HepG2 (cell line): Measurements from ENCODE around the gene WIPF3. TPM values are rescaled to one million over a fixed set of nuclear protein-coding genes. Genes with fewer than 3 reads are reported as not detected.

Experiments used
- ATAC-seq: fragments of 200-7000 bp; cut with Tn5 transposase; 3 replicates; pipeline ENCODE4 v1.9.1; 2020; ENCODE audit warnings: mild to moderate bottlenecking, moderate library complexity
- BruUV-seq: library from RNA; stranded (reverse); fragments of 400-500 nt; replicated peaks from 2 replicates; lab custom pipeline; 2021; lab: Mats Ljungman, UMichigan
- CTCF ChIA-PET: fragments of 300-600 bp; formaldehyde crosslinking; extraction: SDS; loops from one replicate; lab custom pipeline; 2021; ENCODE audit warnings: low total read pairs, inconsistent platforms, low intra/inter-chr PET ratio; lab: Yijun Ruan, JAX
- POLR2A ChIA-PET: fragments of 350-600 bp; sonication (Branson Sonifier 250); formaldehyde crosslinking; loops from one replicate; lab custom pipeline; 2020; ENCODE audit warnings: antibody characterized with exemption, inconsistent platforms; lab: Yijun Ruan, JAX
- DNase-seq: peaks from one replicate; pipeline ENCODE4 v3.0.0-alpha.2; 2015; ENCODE audit warnings: low spot score
- FAIRE-seq: peaks from 3 replicates; lab custom pipeline; 2011; peaks lifted over from hg19 to GRCh38; lab: Jason Lieb, UNC
- H2AFZ ChIP-seq: one replicate; pipeline ENCODE4 v1.6.1; 2011; ENCODE audit warnings: low read length, inconsistent platforms
- H3K27ac ChIP-seq: fragments of 300-600 bp; 3 replicates; pipeline ENCODE4 v1.8.0; 2011; ENCODE audit warnings: mixed run types, mild to moderate bottlenecking, mixed read lengths, low read length, inconsistent platforms; ENCODE audit not compliant: insufficient read depth; ENCODE audit errors: extremely low read length
- H3K27me3 ChIP-seq, 2 experiments: fragments of 200-600 bp in 1 of 2; 2 replicates in 1 of 2; 3 replicates in 1 of 2; pipeline versions ENCODE4 v1.6.0 to v1.8.0; 2011; ENCODE audit warnings: low read length in 2 of 2, mild to moderate bottlenecking in 2 of 2, moderate library complexity in 2 of 2, inconsistent platforms in 1 of 2; ENCODE audit not compliant: insufficient read depth in 2 of 2, control insufficient read depth in 1 of 2
- H3K36me3 ChIP-seq, 2 experiments: fragments of 200-600 bp in 1 of 2; replicated peaks in 1 of 2; 2 replicates in 1 of 2; 3 replicates in 1 of 2; pipeline versions ENCODE4 v1.5.1 to v1.8.0; 2011; ENCODE audit warnings: low read length in 2 of 2, inconsistent platforms in 1 of 2; ENCODE audit not compliant: insufficient read depth in 2 of 2, control insufficient read depth in 1 of 2
- H3K4me1 ChIP-seq: 2 replicates; pipeline ENCODE4 v1.5.1; 2012; ENCODE audit warnings: low read length, inconsistent platforms; ENCODE audit not compliant: insufficient read depth
- H3K4me2 ChIP-seq: 2 replicates; pipeline ENCODE4 v1.6.0; 2011; ENCODE audit warnings: low read depth, low read length, inconsistent platforms
- H3K4me3 ChIP-seq, 3 experiments: fragments of 200-600 bp in 1 of 3; sonication (generic), shearing (Covaris generic) in 1 of 3; replicated peaks in 1 of 3; 2 replicates each; pipeline ENCODE4 v1.5.1; 2011 to 2016; ENCODE audit warnings: low read length in 3 of 3, inconsistent platforms in 2 of 3, low read depth in 2 of 3, mild to moderate bottlenecking in 2 of 3, control low read depth in 1 of 3, mixed read lengths in 1 of 3; ENCODE audit not compliant: insufficient read depth in 1 of 3
- H3K79me2 ChIP-seq: one replicate; pipeline ENCODE4 v1.6.1; 2011; ENCODE audit warnings: low read length, inconsistent platforms; ENCODE audit not compliant: insufficient read depth
- H3K9ac ChIP-seq: 2 replicates; pipeline ENCODE4 v1.6.0; 2011; ENCODE audit warnings: mild to moderate bottlenecking, low read depth, low read length, inconsistent platforms; ENCODE audit not compliant: insufficient read depth
- H3K9me3 ChIP-seq: 2 replicates; pipeline ENCODE4 v1.5.1; 2012; ENCODE audit warnings: mild to moderate bottlenecking, low read length
- H4K20me1 ChIP-seq: 2 replicates; pipeline ENCODE4 v1.6.0; 2011; ENCODE audit warnings: inconsistent platforms, mild to moderate bottlenecking, low read length, moderate library complexity; ENCODE audit not compliant: insufficient read depth
- NFATC3 ChIP-seq: sonication (generic); formaldehyde crosslinking; IDR thresholded peaks from 2 replicates; pipeline ENCODE4 v1.5.1; 2020; ENCODE audit warnings: mild to moderate bottlenecking, missing genetic modification reagents
- ZFP36L1 ChIP-seq: sonication (generic); formaldehyde crosslinking; IDR thresholded peaks from 2 replicates; pipeline ENCODE4 v1.8.0; 2022; ENCODE audit warnings: mild to moderate bottlenecking, missing genetic modification reagents, moderate library complexity
- ZNF629 ChIP-seq: sonication (generic); formaldehyde crosslinking; conservative IDR thresholded peaks from 2 replicates; pipeline ENCODE4 v1.5.0; 2020; ENCODE audit warnings: missing genetic modification reagents
- ZNF768 ChIP-seq: sonication (generic); formaldehyde crosslinking; IDR thresholded peaks from 2 replicates; pipeline ENCODE4 v1.4.0; 2020; ENCODE audit warnings: missing genetic modification reagents
- ZNF83 ChIP-seq: sonication (generic); formaldehyde crosslinking; IDR thresholded peaks from 2 replicates; pipeline ENCODE4 v1.4.0; 2020; ENCODE audit warnings: missing genetic modification reagents, mild to moderate bottlenecking, borderline replicate concordance
- WGBS: methylation state at CpG from one replicate; pipeline ENCODE4 v1.1.6; 2017; ENCODE audit warnings: low lambda C conversion rate; 5-methylcytosine and 5-hydroxymethylcytosine counted together
- in situ Hi-C: cut with HindIII; loops from 2 replicates; pipeline ENCODE4 v1.10.0; 2017; ENCODE audit warnings: low pct_unique_long_range_greater_than_20kb; ENCODE audit not compliant: extremely low pct_ligation_motif_present
- intact Hi-C: fragments of 100-400 bp; cut with micrococcal nuclease; formaldehyde crosslinking; loops from one replicate; pipeline ENCODE4 v1.10.0; 2022; ENCODE audit not compliant: unreplicated experiment
- polyA plus RNA-seq, 8 experiments: library from polyadenylated mRNA; depleted of rRNA in 3 of 8; stranded (reverse) in 7 of 8; unstranded in 1 of 8; fragments of >200 nt; fragmentation: Illumina TruSeq in 4 of 8; extraction: Trizol in 4 of 8; gene quantifications; 2 replicates each; pipeline versions ENCODE4 v1.2.1 to v1.2.3, GENCODE V29; 2011 to 2016; ENCODE audit warnings: low read depth in 4 of 8, missing spikeins in 1 of 8, mixed read lengths in 1 of 8; ENCODE audit not compliant: insufficient read depth in 1 of 8
- total RNA-seq, 5 experiments: library from RNA; depleted of rRNA; stranded (reverse); fragments of >200 nt; fragmentation: Illumina TruSeq; extraction: Trizol; gene quantifications; 2 replicates each; pipeline ENCODE4 v1.2.3, GENCODE V29; 2016; ENCODE audit warnings: low read depth in 1 of 5

The WIPF3 gene
- total and polyA plus RNA-seq, 2 of the 13 experiments (the other 11 are each of a cell fraction or from before 2014, with no cell fraction given), result 0.03 TPM; not detected in 1

GRCh38 chr7:29884399-29885272 is 78.3 kb downstream of the WIPF3 start:
- in situ Hi-C loops, result no loop called here
- no peak overlapping the region for H3K4me2 ChIP-seq
- H3K79me2 ChIP-seq, result no peaks in the 10 kb centered on the region
- TF ChIP-seq ZNF83 (no peak), ZNF768 (peak; percentile 39; the same call in 1 of the 2 replicates)
- TF ChIP-seq, all 625 proteins: peak for 1
- intact Hi-C loops, result no loop called here
- CTCF ChIA-PET, result no interaction called here
- Histone ChIP-seq H3K9ac (no peak overlapping the region), H3K27ac (no peak overlapping the region), H3K9me3 (no peaks in the 10 kb centered on the region), H3K27me3 (peaks cover 0 to 21% of the 10 kb centered on the region in 2 experiments; a peak in 2 of 5 replicates), H2AFZ (no peak overlapping the region), H3K4me1 (no peaks in the 10 kb centered on the region), H4K20me1 (no peaks in the 10 kb centered on the region), H3K36me3 (no peaks in the 10 kb centered on the region), H3K4me3 (no peak overlapping the region)
- BruUV-seq, result no TSS peak
- FAIRE-seq (no peak), DNase-seq (no peak), ATAC-seq (no peak)
- POLR2A ChIA-PET, result no interaction called here
- 54% methylated on average over 16 of the region's 28 CpGs for whole genome bisulfite sequencing

GRCh38 chr7:29885626-29886025 is 79.3 kb downstream of the WIPF3 start:
- Histone ChIP-seq H3K4me2 (no peak overlapping the region), H3K36me3 (no peaks in the 10 kb centered on the region), H3K79me2 (no peaks in the 10 kb centered on the region), H3K27me3 (peaks cover 1 to 20% of the 10 kb centered on the region in 2 experiments; a peak in 2 of 5 replicates), H3K9ac (no peak overlapping the region), H3K4me1 (no peaks in the 10 kb centered on the region), H3K4me3 (no peak overlapping the region), H2AFZ (no peak overlapping the region)
- BruUV-seq, result no TSS peak
- in situ Hi-C loops (no loop called here), intact Hi-C loops (no loop called here)
- FAIRE-seq (no peak), DNase-seq (no peak), ATAC-seq (no peak)
- CTCF ChIA-PET, result no interaction called here
- POLR2A ChIA-PET, result no interaction called here
- WGBS, result 9% methylated on average over 3 of the region's 3 CpGs
- no peak for TF ChIP-seq NFATC3 (CRISPR knock-in tag)
- TF ChIP-seq ZFP36L1 (CRISPR knock-in tag), result no peak
- TF ChIP-seq ZNF629 (CRISPR knock-in tag), result no peak
- TF ChIP-seq, all 625 proteins: peak for 0
- Histone ChIP-seq H4K20me1 (no peaks in the 10 kb centered on the region), H3K27ac (no peak overlapping the region), H3K9me3 (no peaks in the 10 kb centered on the region)
